Stimulated activated CD4-positive, alpha-beta T cell treated with anti-CD3 and anti-CD28 coated beads, Interleukin-4, amount 100 ng/mL, for 1 hour (primary cell): ENCODE results near the gene FKBP2.

ENCODE experiments used
- DNase-seq: peaks from one replicate; pipeline ENCODE4 v3.0.0-alpha.2; 2020

The FKBP2 gene

DNA sequence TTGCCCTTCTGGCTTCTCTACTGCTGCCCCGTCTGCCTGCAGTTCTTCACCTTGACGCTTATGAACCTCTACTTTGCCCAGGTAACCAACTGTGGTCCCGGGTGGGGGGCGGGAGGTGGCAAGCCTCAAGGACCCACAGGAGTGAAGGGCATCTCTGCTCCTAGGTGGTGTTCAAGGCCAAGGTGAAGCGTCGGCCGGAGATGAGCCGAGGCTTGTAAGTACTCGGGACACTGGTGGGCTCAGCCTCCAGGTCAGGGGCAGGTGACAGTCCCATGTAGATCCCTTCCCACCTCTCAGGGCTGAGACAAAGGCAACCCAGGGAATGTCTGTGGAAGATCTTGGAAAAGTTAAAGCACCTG is 45.9 kb downstream of the FKBP2 start:
- DNase-seq: no peak

DNA sequence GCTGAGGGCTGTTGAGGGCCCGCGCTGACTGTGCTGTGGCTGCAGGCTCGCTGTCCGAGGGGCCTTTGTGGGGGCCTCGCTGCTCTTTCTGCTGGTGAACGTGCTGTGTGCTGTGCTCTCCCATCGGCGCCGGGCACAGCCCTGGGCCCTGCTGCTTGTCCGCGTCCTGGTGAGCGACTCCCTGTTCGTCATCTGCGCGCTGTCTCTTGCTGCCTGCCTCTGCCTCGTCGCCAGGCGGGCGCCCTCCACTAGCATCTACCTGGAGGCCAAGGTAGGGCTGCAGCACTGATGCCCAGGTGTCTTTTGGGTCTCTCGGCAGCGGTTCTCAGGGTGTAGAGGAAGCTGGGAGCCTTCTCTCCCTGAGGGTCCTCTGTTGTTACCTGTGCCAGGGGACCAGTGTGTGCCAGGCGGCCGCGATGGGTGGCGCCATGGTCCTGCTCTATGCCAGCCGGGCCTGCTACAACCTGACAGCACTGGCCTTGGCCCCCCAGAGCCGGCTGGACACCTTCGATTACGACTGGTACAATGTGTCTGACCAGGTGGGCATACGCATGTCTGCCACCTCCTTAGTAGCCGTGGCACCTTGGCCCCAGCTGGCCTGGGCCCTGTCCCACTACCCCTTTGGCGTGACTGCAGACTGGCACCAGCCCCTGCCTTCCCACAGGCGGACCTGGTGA is 46.9 kb downstream of the FKBP2 start:
- no peak for DNase-seq

GRCh38 chr11:64288353-64288750 is 47.5 kb downstream of the FKBP2 start:
- no peak for DNase-seq

- no peak for DNase-seq
Measured at GRCh38 chr11:64289002-64289564, 48.2 kb downstream of the FKBP2 start.

DNA sequence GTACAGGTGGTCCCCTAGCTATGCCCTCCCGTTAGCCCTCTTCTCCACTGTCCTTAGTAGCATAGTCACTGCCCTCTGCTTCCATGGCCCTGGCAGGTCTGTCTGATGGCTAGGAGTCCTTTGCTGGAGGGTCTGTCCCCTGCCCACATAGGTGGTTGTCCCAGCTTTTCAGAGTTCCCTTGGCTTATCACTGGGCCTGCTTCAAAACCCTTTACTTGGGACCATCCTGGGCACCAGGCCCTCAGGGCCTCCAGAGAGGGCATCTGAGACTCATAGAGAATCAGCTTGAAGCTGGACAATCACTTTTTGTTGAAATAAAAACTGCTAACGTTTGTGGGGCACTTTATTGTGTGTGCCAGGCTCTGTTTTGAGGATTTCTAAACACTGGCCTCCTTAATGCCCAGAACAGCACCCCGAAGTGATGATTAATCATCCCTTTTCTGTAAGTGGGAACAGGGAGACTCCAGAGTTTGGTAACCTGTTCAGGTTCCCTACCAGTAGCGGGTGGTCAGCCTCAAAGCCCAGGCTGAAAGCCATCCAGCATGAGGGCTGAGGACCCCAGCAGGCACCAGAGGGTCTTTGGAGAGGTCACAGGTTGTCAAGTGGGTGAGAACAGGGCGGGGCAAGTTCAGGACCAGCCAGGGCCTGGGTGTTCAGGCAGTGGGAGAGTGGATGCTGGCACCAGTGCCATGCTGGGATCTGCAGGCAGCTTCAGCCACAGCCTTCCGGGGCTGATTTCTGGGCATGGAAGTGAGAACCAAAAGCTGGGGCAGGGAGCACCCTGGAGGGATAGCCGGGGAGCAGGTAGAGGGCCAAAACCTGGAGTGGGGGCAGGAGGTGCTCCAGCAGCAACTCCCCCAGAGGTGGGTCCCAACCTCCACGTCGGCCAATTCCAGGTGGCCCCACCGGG is 49.7 kb downstream of the FKBP2 start:
- DNase-seq: no peak

DNA sequence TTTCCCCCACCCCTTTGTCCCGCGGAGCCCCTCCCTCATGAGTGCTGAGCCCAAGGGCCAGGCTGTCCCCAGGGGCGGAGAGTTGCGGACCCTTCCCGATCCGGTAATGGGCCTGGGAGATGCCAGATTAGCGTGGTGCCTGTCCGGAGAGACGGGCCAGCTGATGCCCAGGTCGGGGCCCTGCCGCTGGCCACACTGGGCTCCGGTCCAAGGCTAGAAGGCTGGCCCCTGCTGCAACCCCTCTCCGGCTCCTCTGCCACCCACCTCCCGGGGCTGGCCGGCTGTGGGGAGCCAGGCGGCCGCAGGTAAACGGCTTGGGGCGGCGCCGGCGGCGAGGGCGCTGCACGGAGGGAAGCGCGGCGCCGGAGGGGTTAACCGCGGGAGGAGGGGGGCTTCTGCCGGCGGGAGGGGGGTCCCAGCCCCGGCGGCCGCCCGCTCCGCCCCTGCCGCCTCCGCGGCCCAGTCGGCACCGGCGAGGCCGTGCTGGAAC is 50.4 kb downstream of the FKBP2 start, which contains the start of gene KCNK4:
Gene KCNK4, plus strand, starts transcription at position 41 of the 490 bp plus-strand sequence. CDS start 1,717 bp downstream, outside the sequence.
- no peak for DNase-seq

DNA sequence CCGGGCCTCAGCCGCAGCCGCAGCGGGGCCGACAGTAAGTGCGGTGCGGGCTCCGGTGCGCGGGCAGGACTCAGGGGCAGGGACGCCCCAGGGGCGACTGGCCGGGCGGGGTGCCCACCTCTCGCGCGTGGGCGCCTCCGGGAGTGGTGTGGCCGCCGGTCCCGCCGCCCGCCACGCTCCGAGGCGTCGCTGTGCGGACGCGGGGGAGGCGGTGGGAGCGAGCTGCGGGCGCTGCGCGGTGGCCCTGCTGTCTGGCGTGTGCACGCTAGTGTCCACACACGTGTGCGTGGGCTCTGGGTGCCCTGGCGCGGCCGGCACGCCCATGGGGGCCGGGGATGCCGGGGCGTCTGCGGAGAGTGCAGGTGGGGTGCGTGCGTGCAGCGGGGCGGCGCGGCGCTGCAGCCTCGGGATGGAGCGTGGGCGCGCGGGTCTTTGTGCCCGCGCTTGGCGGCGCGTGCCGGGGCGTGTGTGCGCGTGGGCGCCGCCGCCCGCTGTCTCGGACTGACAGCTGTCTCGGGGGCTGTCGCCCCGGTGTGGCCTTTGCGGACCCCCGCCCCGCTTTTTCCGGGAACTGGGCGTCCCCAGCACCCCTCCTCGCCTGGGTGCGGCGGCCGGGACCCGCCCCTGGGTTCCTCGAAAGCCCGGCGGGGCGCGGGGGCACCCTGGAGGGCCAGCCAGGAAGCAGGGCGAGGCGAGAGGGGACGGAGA is 51.0 kb downstream of the FKBP2 start:
- no peak for DNase-seq

- no peak for DNase-seq
Measured at GRCh38 chr11:64292460-64293254, 51.8 kb downstream of the FKBP2 start.
